ENCODE results near the gene SCRN1.

SCRN1 gene

DNA sequence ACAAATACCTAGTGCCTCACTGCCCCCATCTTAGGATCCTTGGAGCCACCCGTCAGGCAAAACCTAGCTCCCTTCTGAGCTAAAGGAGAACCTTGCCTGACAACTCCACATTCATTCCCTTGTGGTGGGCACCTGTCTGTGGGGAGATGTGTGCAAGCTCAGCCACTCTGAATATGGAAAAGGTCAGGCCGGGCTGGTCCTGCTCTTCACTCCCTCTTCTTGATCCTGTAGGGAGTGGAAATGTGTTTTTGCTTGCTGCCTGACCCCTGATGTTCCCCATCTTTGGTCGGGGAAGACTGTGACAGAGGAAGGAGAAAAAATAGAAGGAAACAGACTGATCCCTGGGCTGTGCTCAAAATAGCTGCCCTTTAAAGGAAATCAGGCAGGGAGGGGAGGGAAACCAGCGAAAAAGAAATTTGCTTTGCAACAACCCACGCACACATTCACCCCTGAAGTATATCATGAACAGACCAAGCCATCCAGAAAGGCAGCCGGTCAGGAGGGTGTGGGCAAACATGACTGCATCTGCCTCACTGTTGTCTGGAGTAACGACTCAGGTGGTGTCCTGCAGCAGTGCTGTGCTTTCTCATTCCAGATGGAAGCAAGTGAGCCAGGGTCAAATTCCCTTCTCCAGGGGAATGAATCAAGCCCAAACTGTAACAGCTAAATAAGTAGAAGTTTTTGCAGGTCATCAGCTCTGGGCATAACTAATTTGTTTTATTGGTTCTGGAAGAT lies 74.0 kb downstream of the SCRN1 start:
- no peak overlapping the region for H3K4me3 ChIP-seq (replicated peaks; ENCODE audit: low read depth, low read length)
- DNase-seq (ENCODE audit: low read depth): no peak
- TF ChIP-seq, protein P1, sequence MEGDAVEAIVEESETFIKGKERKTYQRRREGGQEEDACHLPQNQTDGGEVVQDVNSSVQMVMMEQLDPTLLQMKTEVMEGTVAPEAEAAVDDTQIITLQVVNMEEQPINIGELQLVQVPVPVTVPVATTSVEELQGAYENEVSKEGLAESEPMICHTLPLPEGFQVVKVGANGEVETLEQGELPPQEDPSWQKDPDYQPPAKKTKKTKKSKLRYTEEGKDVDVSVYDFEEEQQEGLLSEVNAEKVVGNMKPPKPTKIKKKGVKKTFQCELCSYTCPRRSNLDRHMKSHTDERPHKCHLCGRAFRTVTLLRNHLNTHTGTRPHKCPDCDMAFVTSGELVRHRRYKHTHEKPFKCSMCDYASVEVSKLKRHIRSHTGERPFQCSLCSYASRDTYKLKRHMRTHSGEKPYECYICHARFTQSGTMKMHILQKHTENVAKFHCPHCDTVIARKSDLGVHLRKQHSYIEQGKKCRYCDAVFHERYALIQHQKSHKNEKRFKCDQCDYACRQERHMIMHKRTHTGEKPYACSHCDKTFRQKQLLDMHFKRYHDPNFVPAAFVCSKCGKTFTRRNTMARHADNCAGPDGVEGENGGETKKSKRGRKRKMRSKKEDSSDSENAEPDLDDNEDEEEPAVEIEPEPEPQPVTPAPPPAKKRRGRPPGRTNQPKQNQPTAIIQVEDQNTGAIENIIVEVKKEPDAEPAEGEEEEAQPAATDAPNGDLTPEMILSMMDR (IDR thresholded peaks at IDR 0.05; ENCODE audit: low read length, missing control alignments): no peak

GRCh38 chr7:29914180-29914579 lies 75.4 kb downstream of the SCRN1 start:
- DNase-seq (ENCODE audit: low read depth): no peak
- no peak overlapping the region for H3K4me3 ChIP-seq (replicated peaks; ENCODE audit: low read depth, low read length)
- TF ChIP-seq, protein P1 (IDR thresholded peaks at IDR 0.05; ENCODE audit: low read length, missing control alignments): no peak

- H3K4me3 ChIP-seq (replicated peaks; ENCODE audit: low read depth, low read length): no peak overlapping the region
- DNase-seq (ENCODE audit: low read depth): no peak
- TF ChIP-seq, protein P1 (IDR thresholded peaks at IDR 0.05; ENCODE audit: low read length, missing control alignments): no peak
Observed at GRCh38 chr7:29906200-29907022, 83.2 kb downstream of the SCRN1 start.

GRCh38 chr7:29900745-29901144 lies 88.9 kb downstream of the SCRN1 start:
- no peak for DNase-seq (ENCODE audit: low read depth)
- TF ChIP-seq, protein P1 (IDR thresholded peaks at IDR 0.05; ENCODE audit: low read length, missing control alignments): no peak
- H3K4me3 ChIP-seq (replicated peaks; ENCODE audit: low read depth, low read length): no peak overlapping the region

- no peak overlapping the region for H3K4me3 ChIP-seq (replicated peaks; ENCODE audit: low read depth, low read length)
- DNase-seq (ENCODE audit: low read depth): no peak
- TF ChIP-seq, protein P1 (IDR thresholded peaks at IDR 0.05; ENCODE audit: low read length, missing control alignments): no peak
Observed at GRCh38 chr7:29898301-29898700, 91.3 kb downstream of the SCRN1 start.

- no peak for DNase-seq (ENCODE audit: low read depth)
- TF ChIP-seq, protein P1 (IDR thresholded peaks at IDR 0.05; ENCODE audit: low read length, missing control alignments): no peak
- no peak overlapping the region for H3K4me3 ChIP-seq (replicated peaks; ENCODE audit: low read depth, low read length)
Observed at GRCh38 chr7:29896685-29897411, 92.8 kb downstream of the SCRN1 start.

Data from fibroblast of pulmonary artery (primary cell).